ENCODE data around the gene TAL2.

The TAL2 gene

GRCh38 chr9:105662184-105663104 lies at the start of gene TAL2:
Gene TAL2 (plus strand): TSS chr9:105662457. CDS start chr9:105662497, 40 bp downstream.
- FAIRE-seq (no peak), DNase-seq (ENCODE audit: insufficient read length, low spot score) (peak; percentile 16)

DNA sequence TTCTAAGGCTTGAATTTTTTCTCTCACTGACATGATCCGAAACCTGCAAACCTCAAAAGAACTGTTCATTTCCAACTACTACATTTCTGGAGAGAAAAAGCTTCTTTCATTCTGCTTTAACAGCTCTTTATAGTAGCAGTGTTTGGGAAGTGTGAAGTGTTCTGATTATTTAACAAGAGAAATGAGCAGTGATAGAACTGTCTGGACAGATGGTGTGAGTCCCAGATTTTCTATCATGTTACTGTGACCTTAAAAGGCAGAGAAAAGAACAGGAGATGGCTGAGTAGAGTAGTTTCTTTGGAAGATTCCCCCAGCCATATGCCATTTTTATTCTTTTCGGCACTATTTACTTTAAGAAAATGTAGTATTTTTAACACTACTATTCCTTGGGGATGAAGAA lies 41.3 kb upstream of the TAL2 start:
- DNase-seq (ENCODE audit: insufficient read length, low spot score), result no peak
- FAIRE-seq, result no peak

DNA sequence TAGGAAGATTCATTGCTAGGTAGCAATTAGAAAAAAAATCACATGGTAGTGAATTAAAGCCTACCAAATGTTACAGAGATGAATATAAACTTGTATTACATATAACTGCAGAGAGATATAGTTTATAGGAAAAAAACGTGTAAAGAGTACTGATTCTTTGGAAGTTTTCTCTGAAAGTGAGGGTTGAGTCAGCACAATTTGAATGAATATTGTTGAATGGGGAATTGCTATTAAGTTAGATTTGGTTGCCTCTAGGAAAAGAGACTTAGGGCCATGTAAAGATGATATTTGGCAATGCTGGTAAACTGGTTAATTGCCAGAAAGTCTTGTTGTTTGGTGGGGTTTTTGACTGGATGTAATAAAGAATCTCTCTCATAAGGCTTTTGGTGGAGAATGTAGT lies 37.2 kb upstream of the TAL2 start:
- DNase-seq (ENCODE audit: insufficient read length, low spot score), result no peak
- no peak for FAIRE-seq

DNA sequence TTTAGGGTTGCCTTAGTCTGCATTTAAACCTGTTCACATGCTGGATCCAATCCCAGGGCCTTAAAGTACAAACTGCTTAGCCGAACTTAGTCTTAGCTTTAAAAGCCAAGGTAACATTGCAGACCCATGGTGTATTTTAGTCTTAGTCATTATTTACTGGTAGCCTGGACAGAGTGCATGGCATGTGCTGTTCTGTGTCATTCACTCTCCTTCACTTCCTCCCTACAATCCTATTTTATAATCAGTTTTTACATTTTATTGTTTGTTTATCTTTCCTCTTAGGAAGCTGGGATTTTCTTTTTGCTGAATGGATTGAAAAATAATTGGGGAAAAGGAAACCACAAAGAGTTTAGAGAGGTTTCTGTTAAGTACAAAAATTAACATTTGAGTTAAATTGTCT lies 29.4 kb upstream of the TAL2 start:
- FAIRE-seq (no peak), DNase-seq (ENCODE audit: insufficient read length, low spot score) (no peak)

- FAIRE-seq (no peak), DNase-seq (ENCODE audit: insufficient read length, low spot score) (no peak)
Measured at GRCh38 chr9:105633411-105633810, 28.8 kb upstream of the TAL2 start.

DNA sequence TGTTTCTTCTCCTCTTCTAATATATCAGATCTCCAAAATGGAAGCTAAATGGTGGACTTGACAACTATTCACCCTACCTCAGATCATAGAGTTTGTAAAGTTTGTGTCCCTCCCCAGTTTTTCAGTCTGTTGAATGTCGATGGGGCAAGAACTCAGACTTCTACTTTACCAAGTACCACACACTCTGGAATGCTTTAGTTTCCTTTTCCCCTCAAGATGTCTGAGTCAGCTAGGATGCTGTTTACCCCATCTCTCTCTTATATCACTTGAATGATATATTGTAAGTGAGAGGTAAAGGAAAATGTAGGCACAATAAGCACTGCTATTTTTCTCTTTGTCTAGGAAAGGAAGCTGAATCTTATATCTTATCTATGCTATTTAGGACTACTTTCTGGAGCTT lies 25.9 kb upstream of the TAL2 start:
- FAIRE-seq, result no peak

GRCh38 chr9:105637787-105638395 lies 24.4 kb upstream of the TAL2 start:
- no peak for DNase-seq (ENCODE audit: insufficient read length, low spot score)
- FAIRE-seq, result no peak

More for the DNA sequence above, 25.9 kb upstream of the TAL2 start:
- no peak for DNase-seq (ENCODE audit: insufficient read length, low spot score)

GRCh38 chr9:105639936-105640335 lies 22.3 kb upstream of the TAL2 start:
- FAIRE-seq (no peak), DNase-seq (ENCODE audit: insufficient read length, low spot score) (no peak)

- DNase-seq (ENCODE audit: insufficient read length, low spot score) (no peak), FAIRE-seq (no peak)
Measured at GRCh38 chr9:105643795-105644194, 18.5 kb upstream of the TAL2 start.

- DNase-seq (ENCODE audit: insufficient read length, low spot score), result no peak
- FAIRE-seq, result no peak
Measured at GRCh38 chr9:105646879-105647594, 15.2 kb upstream of the TAL2 start.

- FAIRE-seq, result no peak
Measured at GRCh38 chr9:105647595-105648349, 14.5 kb upstream of the TAL2 start.

DNA sequence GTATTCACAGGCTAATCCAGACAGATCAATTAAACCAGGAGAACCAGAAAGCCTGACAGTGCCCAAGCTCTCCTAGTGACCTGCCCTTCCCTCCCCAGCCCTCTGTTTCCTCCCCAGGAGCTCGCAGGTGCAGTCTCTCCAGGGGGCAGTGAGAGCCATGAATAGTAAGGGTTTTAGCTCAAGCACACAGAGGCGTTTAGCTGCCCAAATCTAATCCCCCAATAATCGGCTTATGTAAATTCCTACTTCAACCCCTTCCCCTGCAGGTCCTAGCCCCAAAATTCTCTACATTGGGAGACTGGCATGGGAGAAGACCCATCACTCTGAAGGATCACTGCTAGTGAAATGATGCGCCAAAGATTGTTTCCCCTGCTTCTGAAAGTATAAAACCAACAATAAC lies 10.5 kb upstream of the TAL2 start:
- FAIRE-seq (no peak), DNase-seq (ENCODE audit: insufficient read length, low spot score) (no peak)

More at GRCh38 chr9:105647595-105648349, 14.5 kb upstream of the TAL2 start:
- no peak for DNase-seq (ENCODE audit: insufficient read length, low spot score)

DNA sequence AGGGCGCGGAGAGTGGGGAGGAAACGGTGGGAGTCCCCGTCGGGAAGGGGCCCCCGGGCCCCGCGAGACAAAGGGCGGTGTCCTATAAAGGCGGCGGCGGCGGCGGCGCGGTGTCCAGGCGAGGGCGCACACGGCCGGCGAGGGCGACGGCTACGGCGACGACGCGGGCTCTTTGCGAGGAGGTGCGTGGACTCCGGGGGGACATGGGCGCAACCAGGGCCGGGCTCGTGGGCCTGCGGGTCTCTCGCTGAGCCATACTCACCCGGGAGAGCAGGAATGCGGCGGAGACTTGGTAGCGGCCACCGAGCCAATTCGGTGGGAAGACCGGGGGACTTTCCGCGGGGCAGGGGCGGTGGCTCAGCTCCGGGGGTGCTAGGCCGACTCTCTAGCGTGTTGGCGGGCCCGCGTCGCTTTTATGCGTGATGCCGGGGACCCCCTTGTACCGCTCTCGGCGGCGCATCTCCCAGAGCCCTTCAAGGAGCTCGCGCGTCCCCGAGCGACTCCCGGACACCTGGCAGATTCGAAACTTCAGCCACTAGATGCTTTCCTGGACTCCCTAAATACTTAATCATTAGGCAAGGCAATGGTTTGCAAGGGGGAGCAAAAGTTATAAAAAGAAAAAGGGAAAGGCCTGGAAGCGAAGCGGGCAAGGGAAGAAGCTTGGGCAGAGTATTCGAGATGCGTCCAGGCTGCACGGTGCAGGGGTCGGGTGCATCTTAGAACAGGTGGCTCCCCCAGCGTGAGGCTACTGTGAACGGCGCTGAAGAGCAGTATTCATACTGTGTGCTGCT lies 5.9 kb upstream of the TAL2 start:
- FAIRE-seq, result no peak
- DNase-seq (ENCODE audit: insufficient read length, low spot score), result peak; percentile 21

GRCh38 chr9:105658351-105658750 lies 3.9 kb upstream of the TAL2 start:
- FAIRE-seq (no peak), DNase-seq (ENCODE audit: insufficient read length, low spot score) (no peak)

DNA sequence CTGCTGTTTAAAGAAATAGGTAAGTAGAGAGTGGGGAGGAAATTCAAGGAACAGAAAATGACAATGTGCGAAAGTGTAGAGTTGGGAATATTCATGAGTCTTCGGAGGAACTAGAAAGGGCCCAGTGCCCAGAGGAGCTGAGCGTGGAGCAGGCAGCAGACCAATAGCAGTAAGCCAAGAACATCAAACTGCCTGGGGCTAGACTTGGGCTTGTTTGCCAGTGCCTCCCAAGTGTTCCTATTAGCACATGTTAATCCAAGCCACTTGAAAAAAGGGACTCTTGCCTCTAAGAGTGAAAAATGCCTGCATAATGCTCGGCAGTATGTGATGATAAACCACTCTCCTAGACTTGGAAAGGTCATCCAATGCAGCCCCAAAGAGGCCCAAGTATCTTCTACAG lies 1.2 kb upstream of the TAL2 start:
- no peak for DNase-seq (ENCODE audit: insufficient read length, low spot score)
- FAIRE-seq, result no peak

GRCh38 chr9:105663914-105664313 lies 1.7 kb downstream of the TAL2 start:
- no peak for DNase-seq (ENCODE audit: insufficient read length, low spot score)
- no peak for FAIRE-seq

GRCh38 chr9:105667867-105668266 lies 5.6 kb downstream of the TAL2 start:
- FAIRE-seq (no peak), DNase-seq (ENCODE audit: insufficient read length, low spot score) (no peak)

DNA sequence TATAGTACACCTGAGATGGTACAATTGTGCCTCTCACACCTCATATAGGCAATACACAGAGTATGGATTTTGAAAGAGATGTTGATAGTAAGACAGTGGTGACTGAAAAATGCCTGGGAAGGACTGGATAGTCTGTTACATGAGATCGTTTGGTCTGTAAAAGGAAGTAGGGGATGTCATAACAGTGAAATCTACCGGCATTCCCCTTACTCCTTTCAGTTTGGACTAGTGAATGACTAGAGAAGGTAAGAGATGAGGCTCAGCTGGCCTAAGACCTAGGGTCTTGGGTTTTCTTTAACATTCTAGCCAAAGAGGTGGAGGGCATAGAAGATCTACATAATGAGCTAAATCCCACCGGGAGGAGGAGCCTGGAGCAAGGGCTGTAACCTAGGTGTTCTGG lies 8.1 kb downstream of the TAL2 start:
- no peak for DNase-seq (ENCODE audit: insufficient read length, low spot score)
- FAIRE-seq, result no peak

DNA sequence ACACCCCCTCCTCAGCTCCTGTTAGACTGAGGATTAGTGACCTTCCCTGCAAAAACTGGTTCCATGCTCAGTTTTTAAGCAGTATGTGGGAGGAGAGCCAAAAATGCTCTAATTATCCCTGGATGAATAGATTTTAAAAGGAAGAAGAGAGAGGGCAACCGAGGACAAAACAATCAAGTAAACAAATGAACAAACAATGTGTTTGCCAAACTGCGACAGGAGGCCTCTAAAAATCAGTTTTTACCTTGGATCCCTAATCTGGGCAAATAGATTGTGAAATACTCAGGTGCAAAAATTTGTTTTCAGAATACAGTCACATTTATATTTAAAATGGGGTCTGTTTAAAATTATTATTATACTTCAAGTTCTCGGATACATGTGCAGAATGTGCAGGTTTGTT lies 8.5 kb downstream of the TAL2 start:
- no peak for DNase-seq (ENCODE audit: insufficient read length, low spot score)
- FAIRE-seq, result no peak

- FAIRE-seq (peak; percentile 21), DNase-seq (ENCODE audit: insufficient read length, low spot score) (no peak)
Measured at GRCh38 chr9:105672711-105673234, 10.5 kb downstream of the TAL2 start.

Data from GM19239 (cell line).